H1 (cell line): ENCODE measurements around the gene NAP1L1. TPM values are rescaled to one million over a fixed set of nuclear protein-coding genes. Genes with fewer than 3 reads are reported as not detected.

ENCODE experiments used
- BACH1 ChIP-seq: IDR thresholded peaks from 2 replicates; pipeline ENCODE4 v1.6.1; 2012; ENCODE audit warnings: low read length, improper control_type of control experiment
- HDAC6 ChIP-seq: IDR thresholded peaks from one replicate; pipeline ENCODE4 v1.7.1; 2012; ENCODE audit warnings: low read depth, mild to moderate bottlenecking, inconsistent platforms, low read length, moderate library complexity
- KDM5A ChIP-seq: fragments of 200-600 bp; IDR thresholded peaks from 2 replicates; pipeline ENCODE4 v1.7.1; 2012; ENCODE audit warnings: mild to moderate bottlenecking, low read length, inconsistent platforms, mixed read lengths
- POLR2AphosphoS5 ChIP-seq: IDR thresholded peaks from 2 replicates; pipeline ENCODE4 v1.6.1; 2011; ENCODE audit warnings: low read depth, low read length
- RAD21 ChIP-seq, 2 experiments: IDR thresholded peaks in 1 of 2; conservative IDR thresholded peaks in 1 of 2; 2 replicates each; pipeline ENCODE4 v1.6.1; 2011; ENCODE audit warnings: low read depth in 2 of 2, low read length in 2 of 2, improper control_type of control experiment in 1 of 2, inconsistent platforms in 1 of 2, mild to moderate bottlenecking in 1 of 2, moderate library complexity in 1 of 2
- polyA plus RNA-seq, 7 experiments: library from polyadenylated mRNA; depleted of rRNA in 3 of 7; stranded (reverse) in 5 of 7; unstranded in 2 of 7; fragments of >200 nt in 5 of 7; fragments of 200-250 nt in 2 of 7; gene quantifications; 1 replicate in 5 of 7; 2 replicates in 1 of 7; 4 replicates in 1 of 7; pipeline versions ENCODE4 v1.2.1 to v1.2.3, GENCODE V29; 2011 to 2013; ENCODE audit warnings: missing spikeins in 2 of 7, mixed read lengths in 2 of 7
- total RNA-seq: library from RNA; stranded (reverse); fragmentation: NEBNext Ultra II Directional; extraction: Animal tissue kit (Norgen Biotek cat#: 25700); gene quantifications from 2 replicates; pipeline ENCODE4 v1.2.1, GENCODE V29; 2021

Gene NAP1L1
- total and polyA plus RNA-seq, 2 of the 8 experiments (the other 6 are each of a cell fraction or from before 2014, with no cell fraction given) = 202 to 1,159 TPM

- TF ChIP-seq BACH1 (no peak), RAD21 (IDR thresholded peaks at IDR 0.05 in 1 of 2, conservative IDR thresholded peaks at IDR 0.05 in 1 of 2; ENCODE audit: low read depth in 2 of 2, low read length in 2 of 2) (no peak), HDAC6 (no peak), KDM5A (no peak), POLR2AphosphoS5 (no peak)
These were observed 86.0 kb downstream of the NAP1L1 start (continued) for GRCh38 chr12:75998292-75999063.
